Chondrocyte (in vitro differentiated cells): ENCODE measurements around the gene IMPDH2. TPM values are rescaled to one million over a fixed set of nuclear protein-coding genes. Genes with fewer than 3 reads are reported as not detected.

Experiments used
- DNase-seq: peaks from one replicate; pipeline ENCODE4 v3.0.0; 2021; ENCODE audit warnings: mixed read lengths, low spot score
- H3K27ac Mint-ChIP-seq: one replicate; pipeline ENCODE4 v1.8.0; 2021; ENCODE audit warnings: mild to moderate bottlenecking, moderate library complexity, mixed read lengths; ENCODE audit not compliant: unreplicated experiment
- H3K27me3 Mint-ChIP-seq: 2 replicates; pipeline ENCODE4 v1.8.0; 2021; ENCODE audit warnings: low read depth, mixed read lengths
- H3K36me3 Mint-ChIP-seq: 2 replicates; pipeline ENCODE4 v1.8.0; 2021; ENCODE audit warnings: low read depth, mixed read lengths
- H3K4me1 Mint-ChIP-seq: 2 replicates; pipeline ENCODE4 v1.8.0; 2021; ENCODE audit warnings: low read depth, mild to moderate bottlenecking, mixed read lengths
- H3K4me3 Mint-ChIP-seq: one replicate; pipeline ENCODE4 v1.8.0; 2021; ENCODE audit warnings: mild to moderate bottlenecking, moderate library complexity, mixed read lengths; ENCODE audit not compliant: unreplicated experiment
- H3K9me3 Mint-ChIP-seq: 2 replicates; pipeline ENCODE4 v1.8.0; 2021; ENCODE audit warnings: low read depth, mixed read lengths
- CTCF ChIP-seq: fragments of 200-600 bp; sonication (generic); IDR thresholded peaks from 2 replicates; pipeline ENCODE4 v1.5.0; 2021; ENCODE audit warnings: antibody characterized with exemption, mild to moderate bottlenecking, moderate library complexity
- total RNA-seq: library from RNA; stranded (reverse); gene quantifications from 3 replicates; pipeline ENCODE4 v1.2.1, GENCODE V29; 2021

IMPDH2 gene
- total RNA-seq, 1 donor from 2014 or later, result 140 TPM

GRCh38 chr3:49021813-49022687, 7.1 kb downstream of the IMPDH2 start, which contains the start of gene NDUFAF3:
Gene NDUFAF3, plus strand, starts transcription at chr3:49022121. Its CDS starts 24 bp downstream, at chr3:49022145.
- Mint-ChIP-seq H3K4me3 (peak within 1 kb of the TSS; percentile 90), H3K9me3 (no peaks in the 10 kb centered on the region), H3K4me1 (peaks cover 59% of the 10 kb centered on the region), H3K27ac (peak within 1 kb of the TSS; percentile 97), H3K36me3 (peaks cover 16% of the 10 kb centered on the region), H3K27me3 (no peaks in the 10 kb centered on the region)
- DNase-seq, result peak; percentile 99
- TF ChIP-seq CTCF, result peak; percentile 99

- Mint-ChIP-seq H3K4me3 (peak overlapping the region; percentile 90), H3K4me1 (peaks cover 57% of the 10 kb centered on the region), H3K27ac (peak overlapping the region; percentile 92), H3K36me3 (peaks cover 16% of the 10 kb centered on the region), H3K27me3 (no peaks in the 10 kb centered on the region), H3K9me3 (no peaks in the 10 kb centered on the region)
- peak; percentile 98 for DNase-seq
- no peak for TF ChIP-seq CTCF
These were observed 7.9 kb downstream of the IMPDH2 start for GRCh38 chr3:49021213-49021812.

GRCh38 chr3:49020330-49021212, 8.6 kb downstream of the IMPDH2 start:
- no peak for TF ChIP-seq CTCF
- Mint-ChIP-seq H3K4me1 (peaks cover 55% of the 10 kb centered on the region), H3K4me3 (peak overlapping the region; percentile 90), H3K36me3 (peaks cover 14% of the 10 kb centered on the region), H3K9me3 (no peaks in the 10 kb centered on the region), H3K27ac (peak overlapping the region; percentile 92), H3K27me3 (no peaks in the 10 kb centered on the region)
- peak; percentile 86 for DNase-seq

GRCh38 chr3:49019941-49020329, 9.3 kb downstream of the IMPDH2 start:
- H3K27me3 Mint-ChIP-seq, result no peaks in the 10 kb centered on the region
- peaks cover 52% of the 10 kb centered on the region for H3K4me1 Mint-ChIP-seq
- no peak for TF ChIP-seq CTCF
- peaks cover 14% of the 10 kb centered on the region for H3K36me3 Mint-ChIP-seq
- DNase-seq, result no peak
- H3K9me3 Mint-ChIP-seq, result no peaks in the 10 kb centered on the region
- peak overlapping the region; percentile 89 for H3K27ac Mint-ChIP-seq
- H3K4me3 Mint-ChIP-seq, result peak overlapping the region; percentile 90

- peaks cover 12% of the 10 kb centered on the region for H3K36me3 Mint-ChIP-seq
- no peaks in the 10 kb centered on the region for H3K27me3 Mint-ChIP-seq
- H3K4me1 Mint-ChIP-seq, result peaks cover 46% of the 10 kb centered on the region
- no peaks in the 10 kb centered on the region for H3K9me3 Mint-ChIP-seq
- DNase-seq, result no peak
- H3K4me3 Mint-ChIP-seq, result peak overlapping the region; percentile 80
- no peak for TF ChIP-seq CTCF
- peak overlapping the region; percentile 89 for H3K27ac Mint-ChIP-seq
These were observed 10.5 kb downstream of the IMPDH2 start for GRCh38 chr3:49018707-49019006.
